Keratinocyte (primary cell): ENCODE measurements around the gene PIP4K2A.

Experiments
- CTCF ChIP-seq, 3 experiments: IDR thresholded peaks in 1 of 3; conservative IDR thresholded peaks in 1 of 3; optimal IDR thresholded peaks in 1 of 3; 2 replicates in 2 of 3; 3 replicates in 1 of 3; pipeline versions ENCODE3 to v1.5.1; 2011; ENCODE audit warnings: low read length in 3 of 3, mild to moderate bottlenecking in 3 of 3, moderate library complexity in 2 of 3, control low read depth in 1 of 3, inconsistent platforms in 1 of 3; ENCODE audit not compliant: insufficient read depth in 2 of 3; ENCODE audit errors: extremely low read depth in 1 of 3
- EZH2 ChIP-seq: IDR thresholded peaks from one replicate; pipeline ENCODE4 v1.6.1; 2012; ENCODE audit warnings: inconsistent platforms, mild to moderate bottlenecking, low read length, moderate library complexity

GRCh38 chr10:22629852-22630233 lies 84.5 kb downstream of the PIP4K2A start:
- TF ChIP-seq CTCF (optimal IDR thresholded peaks at IDR 0.05 in 1 of 3, IDR thresholded peaks at IDR 0.05 in 1 of 3, conservative IDR thresholded peaks at IDR 0.05 in 1 of 3; ENCODE audit: extremely low read depth in 1 of 3, insufficient read depth in 2 of 3, low read length in 3 of 3) (no peak), EZH2 (no peak)
